Natural killer cell (primary cell): ENCODE data around the gene METTL25B. TPM values are rescaled to one million over a fixed set of nuclear protein-coding genes. Genes with fewer than 3 reads are reported as not detected.

Experiments used
- ATAC-seq, 3 donors: fragments of 150-1000 bp in 2 of 3; fragments of 200-7000 bp in 1 of 3; cut with Tn5 transposase; 1 replicate in 1 of 3; 2 replicates in 2 of 3; pipeline ENCODE4 v1.10.0; 2021; ENCODE audit warnings: mild to moderate bottlenecking in 2 of 3, moderate library complexity in 2 of 3
- DNase-seq, 2 donors: peaks; one replicate each; pipeline versions ENCODE4 v3.0.0 to v3.0.0-alpha.2; 2013 to 2021; ENCODE audit warnings: mixed read lengths in 1 of 2
- H3K27ac ChIP-seq: one replicate; pipeline ENCODE4 v1.5.1; 2013; ENCODE audit warnings: mild to moderate bottlenecking, low read length
- H3K27me3 ChIP-seq: one replicate; pipeline ENCODE4 v1.6.1; 2013; ENCODE audit warnings: low read length; ENCODE audit not compliant: control insufficient read depth, insufficient read depth
- H3K36me3 ChIP-seq: one replicate; pipeline ENCODE4 v1.6.1; 2013; ENCODE audit warnings: low read length; ENCODE audit not compliant: control insufficient read depth, insufficient read depth
- H3K4me1 ChIP-seq: one replicate; pipeline ENCODE4 v1.6.1; 2013; ENCODE audit warnings: low read length; ENCODE audit not compliant: control insufficient read depth, insufficient read depth
- H3K4me3 ChIP-seq: one replicate; pipeline ENCODE4 v1.5.1; 2013; ENCODE audit warnings: low read length
- H3K9me3 ChIP-seq: one replicate; pipeline ENCODE4 v1.6.1; 2013; ENCODE audit warnings: low read length; ENCODE audit not compliant: control insufficient read depth, insufficient read depth
- H3K27ac Mint-ChIP-seq, 2 donors: one replicate each; pipeline ENCODE4 v1.8.0; 2022; ENCODE audit warnings: mild to moderate bottlenecking in 2 of 2, mixed read lengths in 2 of 2, moderate library complexity in 1 of 2
- H3K27me3 Mint-ChIP-seq, 2 donors: one replicate each; pipeline ENCODE4 v1.8.0; 2022; ENCODE audit warnings: low read depth in 2 of 2, mixed read lengths in 2 of 2
- H3K36me3 Mint-ChIP-seq: one replicate; pipeline ENCODE4 v1.8.0; 2022; ENCODE audit warnings: mixed read lengths
- H3K4me1 Mint-ChIP-seq, 2 donors: one replicate each; pipeline ENCODE4 v1.8.0; 2022; ENCODE audit warnings: mixed read lengths in 2 of 2
- H3K4me3 Mint-ChIP-seq: one replicate; pipeline ENCODE4 v1.8.0; 2022; ENCODE audit warnings: mild to moderate bottlenecking, moderate library complexity, mixed read lengths
- H3K9me3 Mint-ChIP-seq, 2 donors: one replicate each; pipeline ENCODE4 v1.8.0; 2022; ENCODE audit warnings: mixed read lengths in 2 of 2
- WGBS: methylation state at CpG from one replicate; pipeline ENCODE4 v1.1.7; 2013; ENCODE audit warnings: missing lambda C conversion rate; ENCODE audit not compliant: insufficient coverage; 5-methylcytosine and 5-hydroxymethylcytosine counted together
- intact Hi-C: fragments of 100-400 bp; cut with micrococcal nuclease; formaldehyde crosslinking; loops from one replicate; pipeline ENCODE4 v1.14.2; 2022
- total RNA-seq, 4 donors: library from RNA; stranded (reverse); fragments of 120-200 nt in 1 of 4; gene quantifications; one replicate each; pipeline versions ENCODE4 v1.2.3 to v1.2.4, GENCODE V29; 2013 to 2022
- TF ChIP-seq, protein P1 (sequence below): fragments of 200-600 bp; IDR thresholded peaks from one replicate; pipeline ENCODE4 v1.8.0; 2022; ENCODE audit warnings: antibody characterized with exemption

Gene METTL25B
- total RNA-seq, 3 donors from 2014 or later (not counting 1 experiment from before 2014, with no cell fraction given), result 23.5 to 25.3 (median 23.8) TPM

DNA sequence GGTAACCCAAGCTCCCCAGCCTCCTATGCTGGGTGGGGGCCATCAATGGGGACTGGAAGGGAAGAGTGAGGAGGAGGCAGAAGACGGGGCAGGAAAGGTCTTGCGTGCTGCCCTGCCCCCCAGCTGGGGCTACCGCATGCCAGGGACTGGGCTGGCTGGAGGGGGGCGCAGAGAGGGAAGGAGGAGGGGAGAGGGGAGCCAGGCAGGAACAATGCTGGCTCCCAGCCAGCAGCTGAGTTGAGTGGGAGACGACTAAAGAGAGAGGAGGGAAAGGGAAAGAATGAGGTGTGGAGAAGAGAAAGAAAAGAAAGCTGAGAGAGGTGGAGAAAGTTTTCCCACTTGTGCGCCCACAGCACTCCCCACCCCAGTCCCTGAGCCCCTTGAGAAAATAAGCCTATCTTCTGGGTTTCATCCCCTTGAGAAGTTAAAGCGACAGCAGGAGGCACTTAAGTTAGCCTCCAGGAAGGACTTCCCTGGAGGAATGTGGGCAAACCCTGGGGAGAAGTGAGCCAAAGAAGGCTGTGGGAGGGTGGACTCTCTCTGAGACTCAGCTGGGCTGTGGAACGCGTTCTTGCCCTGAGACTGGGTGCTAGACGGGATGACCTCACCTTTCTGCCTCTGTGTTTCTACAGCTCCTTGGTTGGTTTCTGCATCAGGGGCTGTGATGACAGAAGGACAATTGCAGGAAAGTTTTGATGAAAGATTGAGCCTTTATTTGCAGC is 38.2 kb upstream of the METTL25B start:
- no peak overlapping the region for H3K4me3 Mint-ChIP-seq
- Histone ChIP-seq H3K4me1 (peaks cover 7% of the 10 kb centered on the region), H3K27me3 (peaks cover 50% of the 10 kb centered on the region), H3K36me3 (no peaks in the 10 kb centered on the region), H3K9me3 (no peaks in the 10 kb centered on the region), H3K4me3 (no peak overlapping the region), H3K27ac (no peak overlapping the region)
- DNase-seq (no peak), ATAC-seq (no peak)
- no peaks in the 10 kb centered on the region for H3K36me3 Mint-ChIP-seq
- H3K9me3 Mint-ChIP-seq, result no peaks in the 10 kb centered on the region
- 29% methylated on average over 9 of the region's 10 CpGs for WGBS
- peaks cover 32 to 43% of the 10 kb centered on the region in 2 donors for H3K27me3 Mint-ChIP-seq
- intact Hi-C loops, result loop anchor here (1.0 kb wide), 2 partner anchors 35 to 200 kb away; no protein-coding TSS in a partner anchor
- H3K27ac Mint-ChIP-seq, result peak overlapping the region in 1 of 2 donors; percentile 21
- TF ChIP-seq, protein P1, sequence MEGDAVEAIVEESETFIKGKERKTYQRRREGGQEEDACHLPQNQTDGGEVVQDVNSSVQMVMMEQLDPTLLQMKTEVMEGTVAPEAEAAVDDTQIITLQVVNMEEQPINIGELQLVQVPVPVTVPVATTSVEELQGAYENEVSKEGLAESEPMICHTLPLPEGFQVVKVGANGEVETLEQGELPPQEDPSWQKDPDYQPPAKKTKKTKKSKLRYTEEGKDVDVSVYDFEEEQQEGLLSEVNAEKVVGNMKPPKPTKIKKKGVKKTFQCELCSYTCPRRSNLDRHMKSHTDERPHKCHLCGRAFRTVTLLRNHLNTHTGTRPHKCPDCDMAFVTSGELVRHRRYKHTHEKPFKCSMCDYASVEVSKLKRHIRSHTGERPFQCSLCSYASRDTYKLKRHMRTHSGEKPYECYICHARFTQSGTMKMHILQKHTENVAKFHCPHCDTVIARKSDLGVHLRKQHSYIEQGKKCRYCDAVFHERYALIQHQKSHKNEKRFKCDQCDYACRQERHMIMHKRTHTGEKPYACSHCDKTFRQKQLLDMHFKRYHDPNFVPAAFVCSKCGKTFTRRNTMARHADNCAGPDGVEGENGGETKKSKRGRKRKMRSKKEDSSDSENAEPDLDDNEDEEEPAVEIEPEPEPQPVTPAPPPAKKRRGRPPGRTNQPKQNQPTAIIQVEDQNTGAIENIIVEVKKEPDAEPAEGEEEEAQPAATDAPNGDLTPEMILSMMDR, result no peak
- H3K4me1 Mint-ChIP-seq, result peaks cover 7 to 21% of the 10 kb centered on the region in 2 donors

DNA sequence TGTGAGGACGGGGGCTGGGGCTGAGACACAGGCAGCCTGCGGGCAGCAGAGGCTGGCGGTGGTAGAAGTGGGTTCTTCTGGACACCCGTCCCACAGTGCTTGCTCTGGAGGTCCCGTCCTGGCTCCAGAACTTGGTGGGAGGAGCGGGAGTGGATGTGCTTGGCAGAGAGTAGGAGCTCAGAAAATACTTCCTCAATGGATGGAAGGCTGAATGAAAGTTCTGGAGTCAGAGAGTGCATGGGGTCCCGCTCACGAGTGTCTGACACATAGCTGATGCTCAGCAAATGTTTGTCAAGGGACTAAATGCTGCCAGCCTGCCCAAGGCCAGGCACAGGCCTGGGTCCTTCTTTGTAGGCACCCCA is 37.6 kb upstream of the METTL25B start:
- intact Hi-C loops, result no loop called here
- ATAC-seq, result no peak
- Mint-ChIP-seq H3K4me3 (no peak overlapping the region), H3K36me3 (no peaks in the 10 kb centered on the region), H3K9me3 (no peaks in the 10 kb centered on the region), H3K27me3 (peaks cover 32 to 43% of the 10 kb centered on the region in 2 donors), H3K27ac (no peak overlapping the region), H3K4me1 (peaks cover 7 to 21% of the 10 kb centered on the region in 2 donors)
- Histone ChIP-seq H3K9me3 (no peaks in the 10 kb centered on the region), H3K27me3 (peaks cover 50% of the 10 kb centered on the region), H3K4me3 (no peak overlapping the region), H3K36me3 (no peaks in the 10 kb centered on the region), H3K27ac (no peak overlapping the region), H3K4me1 (peaks cover 7% of the 10 kb centered on the region)
- no peak for DNase-seq
- 57% methylated on average over 8 of the region's 8 CpGs for WGBS
- TF ChIP-seq, protein P1, result no peak

DNA sequence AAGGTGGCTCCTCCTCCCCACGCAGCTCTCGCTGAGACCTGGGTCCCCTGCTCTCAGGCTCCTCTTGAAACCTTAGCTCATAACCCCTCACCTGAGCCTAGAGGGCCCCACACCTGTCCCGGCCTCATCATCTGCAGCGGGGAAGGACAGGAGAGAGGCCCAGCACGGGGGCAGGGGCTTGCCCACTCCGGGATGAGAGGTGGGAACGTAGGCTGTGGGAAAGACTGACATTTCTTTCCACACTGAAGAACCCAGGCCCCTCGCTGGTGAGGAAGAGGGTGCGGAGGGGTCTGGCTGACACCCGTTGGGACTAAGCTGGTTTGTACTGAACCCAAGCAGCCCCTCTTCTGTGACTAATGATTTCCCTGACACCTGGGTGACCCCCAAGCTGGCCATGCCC is 37.1 kb upstream of the METTL25B start:
- peaks cover 32 to 43% of the 10 kb centered on the region in 2 donors for H3K27me3 Mint-ChIP-seq
- WGBS, result 68% methylated on average over 10 of the region's 10 CpGs
- DNase-seq, result no peak

More for the DNA sequence above, 37.1 kb upstream of the METTL25B start:
- TF ChIP-seq, protein P1, result no peak
- Mint-ChIP-seq H3K27ac (no peak overlapping the region), H3K4me3 (no peak overlapping the region), H3K36me3 (no peaks in the 10 kb centered on the region), H3K4me1 (peaks cover 7 to 21% of the 10 kb centered on the region in 2 donors), H3K9me3 (no peaks in the 10 kb centered on the region)
- Histone ChIP-seq H3K9me3 (no peaks in the 10 kb centered on the region), H3K27ac (no peak overlapping the region), H3K4me3 (no peak overlapping the region), H3K4me1 (peaks cover 7% of the 10 kb centered on the region), H3K27me3 (peaks cover 50% of the 10 kb centered on the region), H3K36me3 (no peaks in the 10 kb centered on the region)
- intact Hi-C loops, result no loop called here
- no peak for ATAC-seq
